ENCODE results near the gene SYT7. TPM values are rescaled to one million over a fixed set of nuclear protein-coding genes. Genes with fewer than 3 reads are reported as not detected.

Gene SYT7
- total and polyA plus RNA-seq, 2 of the 8 experiments (the other 6 are each of a cell fraction or from before 2014, with no cell fraction given) = 9.6 to 10.5 TPM

DNA sequence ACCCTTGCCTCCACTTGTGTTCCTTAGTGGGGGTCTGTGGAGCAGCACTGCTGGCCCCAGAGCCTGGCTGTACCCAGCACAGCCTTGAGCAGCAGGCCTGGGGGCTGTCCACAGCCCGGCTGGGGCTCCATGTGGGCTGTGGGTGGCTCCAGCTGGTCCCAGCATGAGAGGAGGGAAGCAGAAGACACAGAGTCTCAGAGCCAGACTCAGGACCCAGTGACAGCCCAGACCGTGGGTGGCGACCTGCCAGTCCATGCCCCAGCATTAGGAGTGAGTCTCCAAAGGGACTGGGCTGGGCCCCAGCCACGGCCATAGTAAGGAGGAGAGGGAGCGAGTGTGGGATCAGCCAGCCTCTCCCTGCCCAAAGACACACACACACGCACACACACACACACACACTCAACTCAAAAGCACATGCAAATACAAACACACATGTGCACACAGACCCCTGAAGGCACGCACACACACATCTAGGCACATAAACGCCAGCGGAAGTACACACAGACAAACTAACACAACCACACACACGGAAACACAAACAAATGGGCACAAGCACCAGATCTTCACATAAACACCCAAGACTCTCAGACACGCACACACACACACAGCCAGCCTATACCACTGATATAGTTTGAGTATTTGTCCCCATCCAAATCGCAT lies 89.0 kb downstream of the SYT7 start:
- no peak overlapping the region for H2AK5ac ChIP-seq (ENCODE audit: low read depth, low read length)
- peak overlapping the region; percentile 89; the same call in 1 of the 2 replicates for H2BK12ac ChIP-seq (ENCODE audit: low read depth, low read length)
- no peaks in the 10 kb centered on the region; a peak in 1 of 8 replicates for H3K36me3 ChIP-seq (ENCODE audit: control insufficient read depth in 2 of 4, insufficient read depth in 4 of 4, low read length in 3 of 4)
- H3K27ac ChIP-seq (ENCODE audit: low read depth, low read length) = no peak overlapping the region
- no peak overlapping the region for H2BK120ac ChIP-seq (replicated peaks; ENCODE audit: low read depth, low read length)
- peaks cover 0 to 21% (median 16%) of the 10 kb centered on the region in 4 experiments; a peak in 6 of 7 replicates for H3K4me1 ChIP-seq (replicated peaks in 1 of 4; ENCODE audit: control insufficient read depth in 3 of 4, insufficient read depth in 4 of 4, low read length in 3 of 4)
- H3K23me2 ChIP-seq (ENCODE audit: low read depth, low read length) = peaks cover 3% of the 10 kb centered on the region; the same call in 1 of the 2 replicates
- WGBS, 2 experiments (ENCODE audit: extremely low coverage in 1 of 2, insufficient coverage in 1 of 2, insufficient read length in 1 of 2, insufficient replicate concordance in 2 of 2, low coverage in 1 of 2, low lambda C conversion rate in 2 of 2, missing lambda C conversion rate in 1 of 2) = 92% methylated on average over 12 of the region's 12 CpGs; no CpG with 5 or more reads in 1 of the 2 experiments
- no peak overlapping the region for H3K56ac ChIP-seq (replicated peaks; ENCODE audit: insufficient read length, low read depth, low read length)
- no peak overlapping the region for H2BK20ac ChIP-seq (ENCODE audit: low read length)
- no peak overlapping the region for H3K4ac ChIP-seq (replicated peaks; ENCODE audit: insufficient read length, low read depth, low read length)
- no peak for FAIRE-seq
- H3K9ac ChIP-seq (replicated peaks in 1 of 4; ENCODE audit: extremely low read depth in 1 of 4, low read depth in 3 of 4, low read length in 3 of 4) = no peak overlapping the region
- H3K9me3 ChIP-seq (ENCODE audit: insufficient read depth in 2 of 2, low read depth in 1 of 2, low read length in 1 of 2) = no peaks in the 10 kb centered on the region
- peaks cover 0 to 3% of the 10 kb centered on the region in 2 experiments for H4K20me1 ChIP-seq (replicated peaks in 1 of 2; ENCODE audit: control insufficient read depth in 1 of 2, insufficient read depth in 2 of 2, low read length in 2 of 2)
- H2BK5ac ChIP-seq (ENCODE audit: low read depth, low read length) = no peak overlapping the region
- H3K14ac ChIP-seq (ENCODE audit: insufficient read length) = no peak overlapping the region
- H4K5ac ChIP-seq (ENCODE audit: insufficient read length, low read depth, low read length) = no peak overlapping the region
- ChIA-PET POLR2A (ENCODE audit: partially characterized antibody) (interaction anchor here (1.6 kb wide), 1 partner anchor 9 kb away, joined by 6 read pairs; no protein-coding TSS in a partner anchor), CTCF (ENCODE audit: partially characterized antibody) (interaction anchor here (0.6 to 57.8 kb wide), 6 partner anchors 9 to 306 kb away, joined by 3 to 2106 read pairs (median 10); partner anchors contain the start of gene LRRC10B)
- H3K27me3 ChIP-seq (replicated peaks in 1 of 4; ENCODE audit: control insufficient read depth in 3 of 4, extremely low read depth in 1 of 4, insufficient read depth in 3 of 4, low read length in 3 of 4) = 0 out of 7 replicates have a peak, but pooled peaks cover 0 to 2% (median 0%) of the 10 kb centered on the region in 4 experiments
- no peak overlapping the region; the same call in 1 of the 2 replicates for H4K8ac ChIP-seq (ENCODE audit: extremely low read depth, insufficient read depth, low read length)
- DNase-seq (ENCODE audit: low read depth in 1 of 2, low spot score in 2 of 2) = no peak
- no peaks in the 10 kb centered on the region for H3K79me2 ChIP-seq (ENCODE audit: control insufficient read depth in 1 of 2, insufficient read depth in 2 of 2, low read length in 2 of 2)
- no peak overlapping the region for H3K4me2 ChIP-seq (ENCODE audit: insufficient read depth in 1 of 2, low read depth in 2 of 2, low read length in 2 of 2)
- H2BK15ac ChIP-seq (ENCODE audit: low read length) = peak overlapping the region; percentile 83; the same call in 1 of the 2 replicates
- H3K4me3 ChIP-seq (ENCODE audit: extremely low read depth in 1 of 4, insufficient read depth in 2 of 4, low read depth in 3 of 4, low read length in 4 of 4) = no peak overlapping the region
- H2AFZ ChIP-seq (ENCODE audit: low read length) = no peak overlapping the region
- TF ChIP-seq POU5F1 (IDR thresholded peaks at IDR 0.05; ENCODE audit: low read depth, low read length) = no peak
- TF ChIP-seq SIX5 (IDR thresholded peaks at IDR 0.05; ENCODE audit: low read depth, low read length) = no peak
- TF ChIP-seq TBP (IDR thresholded peaks at IDR 0.05; ENCODE audit: low read depth, low read length) = no peak
- TF ChIP-seq SP2 (IDR thresholded peaks at IDR 0.05; ENCODE audit: low read length) = no peak
- TF ChIP-seq KDM1A (IDR thresholded peaks at IDR 0.05; ENCODE audit: borderline replicate concordance, low read length) = no peak
- no peak for TF ChIP-seq SP4 (IDR thresholded peaks at IDR 0.05; ENCODE audit: low read length)
- no peak for TF ChIP-seq BACH1 (IDR thresholded peaks at IDR 0.05; ENCODE audit: low read length)
- TF ChIP-seq SP1 (IDR thresholded peaks at IDR 0.05; ENCODE audit: low read depth, low read length) = no peak
- H3K18ac ChIP-seq (ENCODE audit: extremely low read depth, low read length) = no peak overlapping the region; the same call in none of the 2 replicates
- H3K23ac ChIP-seq (ENCODE audit: insufficient read length) = no peak overlapping the region
- peak overlapping the region; percentile 4 for H4K91ac ChIP-seq (replicated peaks; ENCODE audit: insufficient read length, low read length)
- no peaks in the 10 kb centered on the region for H3K79me1 ChIP-seq (ENCODE audit: low read depth, low read length)

Data from H1 (cell line).